ENCODE measurements around the gene SLK. TPM values are rescaled to one million over a fixed set of nuclear protein-coding genes. Genes with fewer than 3 reads are reported as not detected.

SLK gene
- total RNA-seq, 4 donors from 2014 or later, result 62.2 to 74.7 (median 68.0) TPM

DNA sequence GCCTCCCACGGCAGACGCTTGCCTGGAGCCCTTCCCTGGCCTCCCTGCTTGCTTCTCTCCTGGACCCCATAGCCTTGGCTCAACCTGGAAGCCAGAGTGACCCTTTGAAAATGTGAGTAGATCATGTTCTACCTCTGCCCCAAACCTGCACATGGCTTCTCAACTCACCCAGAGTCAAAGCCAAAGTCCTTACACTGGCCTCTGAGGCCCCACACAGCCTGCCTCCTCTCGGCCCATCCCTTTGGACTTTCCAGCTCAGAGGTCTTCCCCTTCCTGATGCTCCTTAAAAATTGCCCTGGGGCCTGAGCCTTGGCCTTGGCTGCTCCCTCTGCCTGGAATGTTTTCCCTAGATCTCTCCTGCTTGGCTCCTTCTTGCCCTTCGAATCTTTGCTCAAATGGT lies 86.3 kb downstream of the SLK start:
- no peak for DNase-seq (ENCODE audit: low spot score in 2 of 2)
- TF ChIP-seq EP300 (IDR thresholded peaks at IDR 0.05) (no peak), POLR2A (IDR thresholded peaks at IDR 0.05) (no peak)
- TF ChIP-seq, protein P1, sequence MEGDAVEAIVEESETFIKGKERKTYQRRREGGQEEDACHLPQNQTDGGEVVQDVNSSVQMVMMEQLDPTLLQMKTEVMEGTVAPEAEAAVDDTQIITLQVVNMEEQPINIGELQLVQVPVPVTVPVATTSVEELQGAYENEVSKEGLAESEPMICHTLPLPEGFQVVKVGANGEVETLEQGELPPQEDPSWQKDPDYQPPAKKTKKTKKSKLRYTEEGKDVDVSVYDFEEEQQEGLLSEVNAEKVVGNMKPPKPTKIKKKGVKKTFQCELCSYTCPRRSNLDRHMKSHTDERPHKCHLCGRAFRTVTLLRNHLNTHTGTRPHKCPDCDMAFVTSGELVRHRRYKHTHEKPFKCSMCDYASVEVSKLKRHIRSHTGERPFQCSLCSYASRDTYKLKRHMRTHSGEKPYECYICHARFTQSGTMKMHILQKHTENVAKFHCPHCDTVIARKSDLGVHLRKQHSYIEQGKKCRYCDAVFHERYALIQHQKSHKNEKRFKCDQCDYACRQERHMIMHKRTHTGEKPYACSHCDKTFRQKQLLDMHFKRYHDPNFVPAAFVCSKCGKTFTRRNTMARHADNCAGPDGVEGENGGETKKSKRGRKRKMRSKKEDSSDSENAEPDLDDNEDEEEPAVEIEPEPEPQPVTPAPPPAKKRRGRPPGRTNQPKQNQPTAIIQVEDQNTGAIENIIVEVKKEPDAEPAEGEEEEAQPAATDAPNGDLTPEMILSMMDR (IDR thresholded peaks at IDR 0.05), result no peak
- H3K4me1 ChIP-seq, result no peaks in the 10 kb centered on the region
- H3K4me3 ChIP-seq, result no peak overlapping the region
- peak overlapping the region in 1 of 4 donors; percentile 64 for H3K27ac ChIP-seq
- WGBS, 2 donors, result 66 to 78% methylated on average over 4 of the region's 4 CpGs
- no peaks in the 10 kb centered on the region for H3K36me3 ChIP-seq
- H3K27me3 ChIP-seq, result no peaks in the 10 kb centered on the region
- H3K9me3 ChIP-seq, result no peaks in the 10 kb centered on the region

DNA sequence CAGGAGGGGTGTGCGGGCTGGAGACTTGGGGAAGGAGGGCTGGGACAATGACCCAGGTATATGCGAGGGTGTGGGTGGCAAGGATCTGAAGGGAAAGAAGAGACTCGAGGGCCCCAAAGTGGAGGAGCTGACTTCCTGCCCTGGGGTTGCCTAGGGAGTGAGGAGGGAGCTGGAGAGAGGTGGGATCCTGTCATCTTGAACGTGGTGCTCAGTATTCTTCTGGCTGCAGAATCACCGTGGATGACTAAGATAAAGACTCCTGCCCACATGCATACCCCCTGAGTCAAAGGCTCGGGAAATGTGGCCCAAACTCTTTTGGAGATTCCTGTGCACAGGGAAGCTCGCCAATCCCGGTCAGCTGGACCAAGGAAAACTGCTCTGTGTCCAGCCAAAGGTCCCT lies 87.5 kb downstream of the SLK start:
- H3K4me3 ChIP-seq, result no peak overlapping the region
- TF ChIP-seq, protein P1 (IDR thresholded peaks at IDR 0.05), result no peak
- TF ChIP-seq EP300 (IDR thresholded peaks at IDR 0.05), result no peak
- no peak for TF ChIP-seq POLR2A (IDR thresholded peaks at IDR 0.05)
- WGBS, 2 donors, result 75% methylated on average over 8 of the region's 8 CpGs

DNA sequence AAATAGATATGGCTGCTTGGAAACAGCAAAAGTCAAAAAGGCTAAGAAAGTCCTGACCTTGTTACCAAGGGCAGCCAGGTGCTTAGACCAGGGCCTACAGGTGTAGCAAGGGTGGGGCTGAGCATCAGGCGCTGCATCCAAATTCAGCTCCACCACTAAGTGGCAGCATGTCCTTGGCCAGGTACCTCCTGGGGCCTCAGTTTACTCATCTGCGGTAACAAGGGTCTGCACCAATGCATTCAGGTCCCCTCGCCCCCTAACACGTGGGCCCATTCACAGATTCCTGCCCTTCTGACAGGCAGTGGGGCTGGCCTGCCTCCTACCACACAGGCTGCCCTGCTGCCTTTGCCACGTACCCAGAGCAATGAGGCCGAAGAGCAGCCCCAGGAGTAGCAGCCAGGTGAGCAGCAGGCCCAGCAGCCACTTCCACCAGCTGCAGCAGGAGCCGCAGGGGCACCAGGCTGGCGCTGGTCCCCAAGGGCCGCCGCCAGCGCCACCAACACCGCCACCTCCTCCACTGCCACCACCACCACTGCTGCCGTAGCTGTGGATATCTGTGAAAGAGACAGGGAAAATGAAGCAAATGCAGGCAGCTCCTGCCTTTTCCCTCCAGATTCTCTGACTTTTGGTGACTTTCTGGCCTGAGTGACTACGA lies 89.8 kb downstream of the SLK start:
- no peak for DNase-seq (ENCODE audit: low spot score in 2 of 2)
- Histone ChIP-seq H3K27ac (no peak overlapping the region), H3K36me3 (no peaks in the 10 kb centered on the region), H3K4me3 (no peak overlapping the region), H3K27me3 (no peaks in the 10 kb centered on the region), H3K4me1 (no peaks in the 10 kb centered on the region), H3K9me3 (no peaks in the 10 kb centered on the region)
- TF ChIP-seq, protein P1 (IDR thresholded peaks at IDR 0.05), result no peak
- 83 to 88% methylated on average over 14 of the region's 14 CpGs for WGBS, 2 donors

More for the DNA sequence above, 87.5 kb downstream of the SLK start:
- H3K27me3 ChIP-seq, result no peaks in the 10 kb centered on the region
- H3K4me1 ChIP-seq, result no peaks in the 10 kb centered on the region
- no peaks in the 10 kb centered on the region for H3K9me3 ChIP-seq
- no peak for DNase-seq (ENCODE audit: low spot score in 2 of 2)
- no peak overlapping the region for H3K27ac ChIP-seq
- H3K36me3 ChIP-seq, result no peaks in the 10 kb centered on the region

DNA sequence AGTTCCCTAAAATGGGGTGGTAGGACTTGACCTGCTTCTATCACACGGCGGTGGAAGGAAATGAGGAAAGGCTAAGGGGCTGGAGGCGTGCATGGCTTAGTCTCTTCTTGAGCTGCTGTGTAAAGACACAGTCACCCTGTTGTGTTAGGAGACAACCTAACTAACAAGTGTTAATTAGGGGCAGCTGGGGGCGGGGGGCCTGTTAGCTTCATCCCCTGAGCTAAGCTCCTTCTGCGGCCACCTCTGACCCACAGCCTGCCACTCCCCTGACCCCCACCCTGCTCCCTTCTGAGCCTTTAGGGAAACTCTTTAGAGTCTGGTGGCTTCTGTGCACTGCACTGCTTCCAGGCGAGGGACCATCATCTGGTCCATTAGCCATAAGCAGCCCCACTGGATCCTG lies 90.8 kb downstream of the SLK start:
- no peak overlapping the region for H3K27ac ChIP-seq
- H3K27me3 ChIP-seq, result no peaks in the 10 kb centered on the region
- no peaks in the 10 kb centered on the region for H3K4me1 ChIP-seq
- TF ChIP-seq, protein P1 (IDR thresholded peaks at IDR 0.05), result no peak
- no peak for TF ChIP-seq POLR2A (IDR thresholded peaks at IDR 0.05)
- no peak for TF ChIP-seq EP300 (IDR thresholded peaks at IDR 0.05)
- H3K4me3 ChIP-seq, result no peak overlapping the region
- DNase-seq (ENCODE audit: low spot score in 2 of 2), result no peak
- H3K36me3 ChIP-seq, result no peaks in the 10 kb centered on the region
- WGBS, 2 donors, result 57 to 74% methylated on average over 6 of the region's 6 CpGs
- no peaks in the 10 kb centered on the region for H3K9me3 ChIP-seq

DNA sequence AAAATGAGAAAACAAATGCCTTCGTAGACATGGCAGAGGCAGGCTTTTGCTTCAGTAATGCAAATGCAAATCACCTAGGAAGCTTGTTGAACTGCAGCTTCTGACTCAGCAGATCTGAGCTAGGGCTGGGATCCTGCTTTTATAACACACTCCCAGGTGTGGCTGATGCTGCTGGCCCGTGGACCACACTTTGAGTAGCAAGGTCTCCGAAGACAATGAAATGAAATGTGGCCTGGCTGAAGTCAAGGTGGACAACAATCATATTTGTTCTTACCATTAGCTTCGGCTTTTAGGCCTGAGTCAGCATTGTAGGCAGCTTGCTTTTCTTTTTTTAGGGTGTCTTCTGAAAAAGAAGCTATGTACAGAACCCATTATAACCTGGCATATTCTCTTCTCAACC lies 92.4 kb downstream of the SLK start:
- no peaks in the 10 kb centered on the region for H3K9me3 ChIP-seq
- H3K4me1 ChIP-seq, result no peaks in the 10 kb centered on the region
- no peaks in the 10 kb centered on the region for H3K27me3 ChIP-seq
- H3K27ac ChIP-seq, result no peak overlapping the region
- WGBS, 2 donors, result 64 to 66% methylated on average over 4 of the region's 4 CpGs
- no peak overlapping the region for H3K4me3 ChIP-seq
- no peak for TF ChIP-seq POLR2A (IDR thresholded peaks at IDR 0.05)
- no peaks in the 10 kb centered on the region for H3K36me3 ChIP-seq
- no peak for DNase-seq (ENCODE audit: low spot score in 2 of 2)

GRCh38 chr10:104061196-104061595 lies 94.3 kb downstream of the SLK start:
- TF ChIP-seq EP300 (IDR thresholded peaks at IDR 0.05) (no peak), POLR2A (IDR thresholded peaks at IDR 0.05) (no peak)
- TF ChIP-seq, protein P1 (IDR thresholded peaks at IDR 0.05), result no peak
- no peaks in the 10 kb centered on the region for H3K4me1 ChIP-seq
- no peaks in the 10 kb centered on the region for H3K27me3 ChIP-seq
- H3K27ac ChIP-seq, result no peak overlapping the region
- no peaks in the 10 kb centered on the region for H3K36me3 ChIP-seq
- no peak for DNase-seq (ENCODE audit: low spot score in 2 of 2)
- H3K4me3 ChIP-seq, result no peak overlapping the region
- H3K9me3 ChIP-seq, result no peaks in the 10 kb centered on the region
- WGBS, 2 donors, result 90 to 92% methylated on average over 5 to 6 of the region's 6 CpGs

All from tibial nerve (tissue), 4 donors.